Choroid plexus epithelial cell (primary cell): ENCODE measurements around the gene DENND2A.
A peak's percentile ranks its signal among the peaks of the same experiment; 100 is the strongest.

Experiments
- DNase-seq: peaks from one replicate; pipeline ENCODE4 v3.0.0-alpha.2; 2010; ENCODE audit warnings: low read depth
- H3K4me3 ChIP-seq: 2 replicates; pipeline ENCODE4 v1.5.1; 2011; ENCODE audit warnings: low read depth, mild to moderate bottlenecking, control low read depth, low read length, moderate library complexity
- CTCF ChIP-seq: conservative IDR thresholded peaks from 2 replicates; pipeline ENCODE4 v1.5.1; 2011; ENCODE audit warnings: low read depth, mild to moderate bottlenecking, control low read depth, inconsistent platforms, low read length, moderate library complexity

The DENND2A gene

GRCh38 chr7:140618306-140618705 lies 22.3 kb downstream of the DENND2A start:
- no peak for TF ChIP-seq CTCF
- DNase-seq: no peak
- H3K4me3 ChIP-seq: no peak overlapping the region

DNA sequence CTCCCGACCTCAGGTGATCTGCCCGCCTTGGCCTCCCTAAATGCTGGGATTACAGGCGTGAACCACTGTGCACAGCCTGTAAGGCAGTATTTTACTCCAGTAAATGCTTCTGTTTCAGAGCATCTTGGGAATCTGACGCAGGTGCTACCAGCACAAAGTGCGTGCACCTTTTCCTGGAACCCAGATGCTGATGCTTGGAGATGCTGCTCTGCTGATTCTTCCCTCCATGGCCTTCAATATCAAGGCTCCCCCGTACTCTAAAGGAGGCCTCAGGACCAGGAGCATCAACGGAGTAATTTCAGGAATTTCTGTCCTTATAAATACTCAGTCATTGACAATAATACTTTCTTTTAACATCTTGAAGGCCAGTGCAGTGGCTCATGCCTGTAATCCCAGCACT lies 23.5 kb downstream of the DENND2A start:
- DNase-seq: no peak
- no peak for TF ChIP-seq CTCF
- H3K4me3 ChIP-seq: no peak overlapping the region

DNA sequence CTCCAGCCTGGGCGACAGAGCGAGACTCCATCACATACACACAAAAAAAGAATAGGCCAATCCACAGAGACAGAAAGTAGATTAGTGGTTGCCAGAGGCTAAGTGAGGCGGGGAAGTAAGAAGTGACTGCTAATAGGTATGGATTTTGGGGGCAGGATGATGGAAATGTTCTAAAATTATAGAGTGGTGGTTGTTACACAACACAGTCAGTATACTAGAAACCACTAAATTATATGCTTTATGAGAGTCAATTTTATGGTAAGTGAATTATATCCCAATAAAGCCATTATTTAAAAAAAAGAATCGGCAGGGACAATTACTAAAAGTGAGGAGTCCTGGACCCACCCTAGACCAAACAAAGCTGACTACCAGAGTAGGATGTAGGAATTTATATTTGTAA lies 24.3 kb downstream of the DENND2A start:
- no peak for TF ChIP-seq CTCF
- DNase-seq: no peak
- no peak overlapping the region for H3K4me3 ChIP-seq

DNA sequence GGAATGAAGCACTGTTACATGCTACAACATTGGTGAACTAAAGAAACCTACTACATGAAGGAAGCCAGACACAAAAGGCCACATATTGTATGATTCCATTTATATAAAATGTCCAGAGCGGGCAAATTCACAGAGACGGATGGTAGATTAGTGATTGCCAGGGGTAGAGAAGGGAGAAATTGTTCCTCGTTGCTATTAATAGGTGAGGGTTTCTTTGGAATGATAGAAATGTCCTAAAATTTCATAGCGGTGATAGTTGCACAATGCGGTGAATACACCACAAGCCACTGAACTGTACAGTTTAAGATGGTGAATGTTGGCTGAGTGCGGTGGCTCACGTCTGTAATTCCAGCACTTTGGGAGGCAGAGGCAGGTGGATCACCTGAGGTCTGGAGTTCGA lies 29.0 kb downstream of the DENND2A start:
- peak; percentile 57 for DNase-seq
- no peak overlapping the region for H3K4me3 ChIP-seq
- no peak for TF ChIP-seq CTCF

- H3K4me3 ChIP-seq: no peak overlapping the region
- no peak for TF ChIP-seq CTCF
- DNase-seq: peak; percentile 52
Observed at GRCh38 chr7:140610204-140611165, 30.1 kb downstream of the DENND2A start.

GRCh38 chr7:140609646-140610045 lies 31.0 kb downstream of the DENND2A start:
- DNase-seq: peak; percentile 29
- H3K4me3 ChIP-seq: no peak overlapping the region
- no peak for TF ChIP-seq CTCF
